ENCODE data around the gene REL. TPM values are rescaled to one million over a fixed set of nuclear protein-coding genes. Genes with fewer than 3 reads are reported as not detected.
"Not testable (repeated sequence)": the region's sequence is repeated elsewhere in the genome, so short reads cannot be mapped to it uniquely, and the experiment has no call there.

The REL gene
- total RNA-seq, 1 donor = 7.3 TPM

- H3K4me3 ChIP-seq (ENCODE audit: low read depth, low read length) = peak overlapping the region; percentile 86
- peak; percentile 27 for DNase-seq (ENCODE audit: low read depth)
- no peak for TF ChIP-seq CTCF (IDR thresholded peaks at IDR 0.05; ENCODE audit: insufficient read depth, low read depth, low read length)
Observed at GRCh38 chr2:60882971-60883753, 1.8 kb downstream of the REL start.

- no peak for TF ChIP-seq CTCF (IDR thresholded peaks at IDR 0.05; ENCODE audit: insufficient read depth, low read depth, low read length)
- DNase-seq (ENCODE audit: low read depth) = no peak
- H3K4me3 ChIP-seq (ENCODE audit: low read depth, low read length) = no peak overlapping the region
Observed at GRCh38 chr2:60883896-60884295, 2.5 kb downstream of the REL start.

- no peak for TF ChIP-seq CTCF (IDR thresholded peaks at IDR 0.05; ENCODE audit: insufficient read depth, low read depth, low read length)
- no peak for DNase-seq (ENCODE audit: low read depth)
- H3K4me3 ChIP-seq (ENCODE audit: low read depth, low read length) = no peak overlapping the region
Observed at GRCh38 chr2:60884800-60885199, 3.4 kb downstream of the REL start.

GRCh38 chr2:60885683-60886082 lies 4.3 kb downstream of the REL start:
- no peak for DNase-seq (ENCODE audit: low read depth)
- no peak for TF ChIP-seq CTCF (IDR thresholded peaks at IDR 0.05; ENCODE audit: insufficient read depth, low read depth, low read length)
- H3K4me3 ChIP-seq (ENCODE audit: low read depth, low read length) = no peak overlapping the region

GRCh38 chr2:60886991-60887390 lies 5.6 kb downstream of the REL start:
- DNase-seq (ENCODE audit: low read depth) = peak; percentile 38
- no peak for TF ChIP-seq CTCF (IDR thresholded peaks at IDR 0.05; ENCODE audit: insufficient read depth, low read depth, low read length)
- no peak overlapping the region for H3K4me3 ChIP-seq (ENCODE audit: low read depth, low read length)

- TF ChIP-seq CTCF (IDR thresholded peaks at IDR 0.05; ENCODE audit: insufficient read depth, low read depth, low read length) = no peak
- no peak overlapping the region for H3K4me3 ChIP-seq (ENCODE audit: low read depth, low read length)
- no peak for DNase-seq (ENCODE audit: low read depth)
Observed at GRCh38 chr2:60888853-60889252, 7.5 kb downstream of the REL start.

- H3K4me3 ChIP-seq (ENCODE audit: low read depth, low read length); DNase-seq (ENCODE audit: low read depth): not testable (repeated sequence)
Observed at GRCh38 chr2:60889581-60890392, 8.4 kb downstream of the REL start.

Measured in fibroblast of villous mesenchyme (primary cell).